Stimulated activated CD4-positive, alpha-beta T cell treated with anti-CD3 and anti-CD28 coated beads, Interleukin-1b, Interleukin-23, amount 100 ng/mL, for 24 hours (primary cell): ENCODE results near the gene CXCR5.

Experiments
- DNase-seq, 4 experiments: peaks; one replicate each; pipeline ENCODE4 v3.0.0-alpha.2; 2020; ENCODE audit warnings: low read depth in 4 of 4, low spot score in 1 of 4

The CXCR5 gene

GRCh38 chr11:118898400-118899295 lies 15.0 kb downstream of the CXCR5 start:
- DNase-seq: no peak

GRCh38 chr11:118899296-118899688 lies 15.6 kb downstream of the CXCR5 start:
- no peak for DNase-seq

GRCh38 chr11:118899706-118900360 lies 16.1 kb downstream of the CXCR5 start:
- DNase-seq: no peak

GRCh38 chr11:118900535-118901384 lies 17.1 kb downstream of the CXCR5 start:
- no peak for DNase-seq

- DNase-seq: no peak
These were observed 18.0 kb downstream of the CXCR5 start for GRCh38 chr11:118901494-118902335.

- no peak for DNase-seq
These were observed 18.9 kb downstream of the CXCR5 start for GRCh38 chr11:118902336-118903203.

- no peak for DNase-seq
These were observed 19.7 kb downstream of the CXCR5 start for GRCh38 chr11:118903204-118904015.

- DNase-seq: peak in 3 of 4 experiments; percentile 81
These were observed 23.7 kb downstream of the CXCR5 start for GRCh38 chr11:118907051-118908042.

- no peak for DNase-seq
These were observed 24.6 kb downstream of the CXCR5 start for GRCh38 chr11:118908264-118908663.

GRCh38 chr11:118908901-118909618 lies 25.4 kb downstream of the CXCR5 start:
- DNase-seq: no peak

GRCh38 chr11:118909619-118910308 lies 26.1 kb downstream of the CXCR5 start:
- DNase-seq: no peak

GRCh38 chr11:118910309-118911112 lies 26.8 kb downstream of the CXCR5 start:
- no peak for DNase-seq

- no peak for DNase-seq
These were observed 27.6 kb downstream of the CXCR5 start for GRCh38 chr11:118911113-118911879.

GRCh38 chr11:118911880-118912741 lies 28.4 kb downstream of the CXCR5 start:
- peak in 2 of 4 experiments; percentile 74 to 77 for DNase-seq
